Measurements from ENCODE around the gene CHSY1. TPM values are rescaled to one million over a fixed set of nuclear protein-coding genes. Genes with fewer than 3 reads are reported as not detected.
A peak's percentile ranks its signal among the peaks of the same experiment; 100 is the strongest.

CHSY1 gene
- total and polyA plus RNA-seq, 11 donors = 5.6 to 41.3 (median 11.1) TPM

DNA sequence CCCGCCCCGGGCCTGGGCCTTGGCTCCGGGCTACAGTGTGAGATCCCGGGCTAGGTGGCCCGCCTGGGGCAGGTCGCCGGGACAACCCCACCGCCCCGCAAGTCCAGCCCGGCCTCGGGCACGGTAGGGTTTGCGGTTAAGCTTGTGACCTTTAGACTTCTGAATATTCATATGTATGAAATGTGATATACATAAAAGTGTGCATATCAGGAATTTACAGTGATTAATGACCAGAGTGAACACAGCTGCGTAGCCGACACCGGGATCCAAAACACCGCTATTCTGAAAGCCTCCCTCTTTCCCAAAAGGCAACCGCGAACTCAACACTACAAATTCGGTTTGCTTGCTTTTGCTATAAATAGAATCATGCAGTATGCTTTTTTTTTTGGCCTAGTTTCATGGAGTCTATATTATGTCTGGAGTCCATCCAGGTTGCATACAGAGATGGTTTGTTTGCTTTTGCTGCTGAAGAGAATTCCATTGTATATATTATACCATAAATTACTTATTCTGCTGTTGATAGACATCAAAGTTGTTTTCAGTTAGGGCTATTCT is 43.8 kb upstream of the CHSY1 start:
- TF ChIP-seq POLR2A (IDR thresholded peaks at IDR 0.05) = no peak
- TF ChIP-seq, protein P1, sequence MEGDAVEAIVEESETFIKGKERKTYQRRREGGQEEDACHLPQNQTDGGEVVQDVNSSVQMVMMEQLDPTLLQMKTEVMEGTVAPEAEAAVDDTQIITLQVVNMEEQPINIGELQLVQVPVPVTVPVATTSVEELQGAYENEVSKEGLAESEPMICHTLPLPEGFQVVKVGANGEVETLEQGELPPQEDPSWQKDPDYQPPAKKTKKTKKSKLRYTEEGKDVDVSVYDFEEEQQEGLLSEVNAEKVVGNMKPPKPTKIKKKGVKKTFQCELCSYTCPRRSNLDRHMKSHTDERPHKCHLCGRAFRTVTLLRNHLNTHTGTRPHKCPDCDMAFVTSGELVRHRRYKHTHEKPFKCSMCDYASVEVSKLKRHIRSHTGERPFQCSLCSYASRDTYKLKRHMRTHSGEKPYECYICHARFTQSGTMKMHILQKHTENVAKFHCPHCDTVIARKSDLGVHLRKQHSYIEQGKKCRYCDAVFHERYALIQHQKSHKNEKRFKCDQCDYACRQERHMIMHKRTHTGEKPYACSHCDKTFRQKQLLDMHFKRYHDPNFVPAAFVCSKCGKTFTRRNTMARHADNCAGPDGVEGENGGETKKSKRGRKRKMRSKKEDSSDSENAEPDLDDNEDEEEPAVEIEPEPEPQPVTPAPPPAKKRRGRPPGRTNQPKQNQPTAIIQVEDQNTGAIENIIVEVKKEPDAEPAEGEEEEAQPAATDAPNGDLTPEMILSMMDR (IDR thresholded peaks at IDR 0.05) = no peak
- intact Hi-C loops (cut with DNase I) = loop anchor here in 6 of 10 donors (5.0 to 10.0 kb wide), 4 partner anchors 202 to 429 kb away; partner anchors contain the start of gene TARS3 (in 1 of the 6)
- H3K36me3 ChIP-seq = peaks cover 0 to 21% (median 17%) of the 10 kb centered on the region in 9 donors
- ATAC-seq (peak in 2 of 4 donors; percentile 31 to 68), DNase-seq (no peak)
- H3K4me1 ChIP-seq = peaks cover 4 to 39% (median 27%) of the 10 kb centered on the region in 12 donors
- H3K27ac ChIP-seq = peak overlapping the region; percentile 85 to 98 (median 96)
- peak overlapping the region; percentile 73 to 99 (median 93) for H3K4me3 ChIP-seq
- H3K27me3 ChIP-seq = no peaks in the 10 kb centered on the region
- WGBS, 4 donors = 1 to 6% (median 3%) methylated on average over 19 to 20 of the region's 20 CpGs
- no peaks in the 10 kb centered on the region for H3K9me3 ChIP-seq

DNA sequence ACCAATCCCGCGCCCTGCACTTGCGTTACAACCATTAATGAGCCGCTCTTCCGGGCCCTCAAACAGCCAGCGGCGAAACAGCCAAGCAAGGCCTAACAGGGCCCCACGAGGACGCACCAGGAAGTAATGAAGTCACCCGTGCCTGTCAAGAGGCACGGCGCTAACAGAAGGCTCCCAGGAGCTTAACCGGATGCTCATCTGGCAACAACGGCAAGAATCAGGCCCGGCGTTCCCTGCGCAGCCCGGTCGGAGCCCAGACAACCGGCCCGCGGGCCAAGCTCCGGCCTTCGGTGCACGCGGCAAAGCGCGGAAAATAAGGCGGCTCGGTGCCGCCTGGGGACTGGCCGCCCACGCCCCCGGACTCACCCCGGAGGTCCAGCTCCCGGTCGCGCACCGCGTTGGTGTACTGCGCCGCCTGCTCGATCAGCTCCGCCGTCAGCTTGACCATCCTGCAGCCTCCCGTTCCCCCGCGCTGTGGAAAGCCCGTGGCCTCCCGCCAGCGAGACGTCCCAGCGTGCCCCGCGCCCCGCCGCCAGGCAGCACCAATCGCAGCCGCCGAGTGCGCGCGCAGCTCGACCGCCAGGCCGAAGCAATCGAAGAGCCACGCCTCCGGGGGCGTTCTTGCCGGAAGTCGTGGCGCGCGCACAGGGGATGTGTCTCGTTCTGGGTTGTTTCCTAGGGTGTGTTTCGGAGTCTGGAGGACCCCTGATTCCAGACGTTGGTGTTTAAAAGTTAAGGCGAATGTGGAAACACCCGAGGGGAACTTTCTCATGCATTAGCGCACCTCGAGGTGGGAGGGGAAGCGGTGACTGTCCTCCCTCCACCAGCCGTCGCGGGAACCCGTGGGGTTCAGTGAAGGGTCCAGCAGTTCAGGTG is 43.1 kb upstream of the CHSY1 start, which contains the start of gene SNRPA1:
Gene SNRPA1 (minus strand): TSS at position 518 of the 876 bp plus-strand sequence. CDS start 70 bp downstream, at position 448.
- Histone ChIP-seq H3K27me3 (no peaks in the 10 kb centered on the region), H3K27ac (peak within 1 kb of the TSS; percentile 85 to 98 (median 96)), H3K9me3 (no peaks in the 10 kb centered on the region), H3K4me3 (peak within 1 kb of the TSS; percentile 73 to 99 (median 93)), H3K36me3 (peaks cover 0 to 28% (median 24%) of the 10 kb centered on the region in 9 donors), H3K4me1 (peaks cover 4 to 36% (median 27%) of the 10 kb centered on the region in 12 donors)
- peak; percentile 76 to 96 (median 92) for ATAC-seq
- intact Hi-C loops (cut with DNase I) = loop anchor here in 6 of 10 donors (5.0 to 10.0 kb wide), 4 partner anchors 202 to 430 kb away; partner anchors contain the start of gene TARS3 (in 1 of the 6)
- TF ChIP-seq POLR2A (IDR thresholded peaks at IDR 0.05) = peak; percentile 29 to 76
- TF ChIP-seq, protein P1 (IDR thresholded peaks at IDR 0.05) = no peak
- peak; percentile 98 to 100 (median 99) for DNase-seq
- WGBS, 4 donors = 0% methylated on average over 16 to 87 of the region's 87 CpGs

DNA sequence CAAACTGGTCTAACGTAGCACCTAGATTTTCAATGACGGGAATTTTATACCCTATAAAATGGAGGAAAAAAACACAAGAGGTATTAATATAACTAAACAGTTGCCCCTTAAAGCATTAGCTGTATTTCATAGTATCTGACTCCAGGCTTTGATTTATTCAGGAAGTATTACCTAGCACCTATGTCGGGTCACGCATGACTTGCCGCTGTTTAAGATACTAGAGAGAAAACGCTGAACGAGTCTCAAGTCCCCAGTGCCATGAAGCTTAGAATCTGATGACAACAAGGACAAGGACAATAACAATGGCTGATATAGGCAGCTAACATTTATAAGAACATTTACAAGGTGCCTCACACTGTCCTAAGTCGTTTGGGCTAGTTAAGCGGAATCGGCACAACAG is 41.3 kb upstream of the CHSY1 start:
- Histone ChIP-seq H3K27ac (peak overlapping the region in 2 of 12 donors; percentile 96 to 97), H3K36me3 (peaks cover 0 to 46% (median 39%) of the 10 kb centered on the region in 9 donors), H3K9me3 (no peaks in the 10 kb centered on the region), H3K4me1 (peaks cover 4 to 41% (median 27%) of the 10 kb centered on the region in 12 donors), H3K4me3 (peak overlapping the region in 9 of 12 donors; percentile 75 to 99 (median 93)), H3K27me3 (no peaks in the 10 kb centered on the region)
- no peak for DNase-seq
- no peak for TF ChIP-seq POLR2A (IDR thresholded peaks at IDR 0.05)
- TF ChIP-seq, protein P1 (IDR thresholded peaks at IDR 0.05) = no peak
- no peak for ATAC-seq
- intact Hi-C loops (cut with DNase I) = loop anchor here in 1 of 10 donors (10.0 kb wide), 1 partner anchor 432 kb away; the partner anchor contains the start of gene TARS3
- 77 to 80% (median 78%) methylated on average over 10 of the region's 10 CpGs for WGBS, 4 donors

All from heart left ventricle (tissue), 16 donors.